ENCODE measurements around the gene PPP2R1B.

PPP2R1B gene

GRCh38 chr11:111698852-111699559, 67.2 kb downstream of the PPP2R1B start:
- no peak for DNase-seq (ENCODE audit: low read depth in 2 of 3, low spot score in 1 of 3)

GRCh38 chr11:111697933-111698371, 68.2 kb downstream of the PPP2R1B start:
- no peak for DNase-seq (ENCODE audit: low read depth in 2 of 3, low spot score in 1 of 3)

- DNase-seq (ENCODE audit: low read depth in 2 of 3, low spot score in 1 of 3) = no peak
Measured at GRCh38 chr11:111696556-111696955, 69.6 kb downstream of the PPP2R1B start.

GRCh38 chr11:111694851-111695250, 71.3 kb downstream of the PPP2R1B start:
- no peak for DNase-seq (ENCODE audit: low read depth in 2 of 3, low spot score in 1 of 3)

- no peak for DNase-seq (ENCODE audit: low read depth in 2 of 3, low spot score in 1 of 3)
Measured at GRCh38 chr11:111693224-111693937, 72.8 kb downstream of the PPP2R1B start.

GRCh38 chr11:111691741-111692140, 74.4 kb downstream of the PPP2R1B start:
- DNase-seq (ENCODE audit: low read depth in 2 of 3, low spot score in 1 of 3) = no peak

GRCh38 chr11:111691176-111691575, 75.0 kb downstream of the PPP2R1B start:
- DNase-seq (ENCODE audit: low read depth in 2 of 3, low spot score in 1 of 3) = no peak

- DNase-seq (ENCODE audit: low read depth in 2 of 3, low spot score in 1 of 3) = no peak
Measured at GRCh38 chr11:111688013-111688412, 78.2 kb downstream of the PPP2R1B start.

GRCh38 chr11:111684251-111684650, 81.9 kb downstream of the PPP2R1B start:
- DNase-seq (ENCODE audit: low read depth in 2 of 3, low spot score in 1 of 3) = no peak

GRCh38 chr11:111683806-111684205, 82.4 kb downstream of the PPP2R1B start:
- no peak for DNase-seq (ENCODE audit: low read depth in 2 of 3, low spot score in 1 of 3)

- no peak for DNase-seq (ENCODE audit: low read depth in 2 of 3, low spot score in 1 of 3)
Measured at GRCh38 chr11:111680486-111681175, 85.6 kb downstream of the PPP2R1B start.
